ENCODE measurements around the gene NRIP1.

Gene NRIP1

DNA sequence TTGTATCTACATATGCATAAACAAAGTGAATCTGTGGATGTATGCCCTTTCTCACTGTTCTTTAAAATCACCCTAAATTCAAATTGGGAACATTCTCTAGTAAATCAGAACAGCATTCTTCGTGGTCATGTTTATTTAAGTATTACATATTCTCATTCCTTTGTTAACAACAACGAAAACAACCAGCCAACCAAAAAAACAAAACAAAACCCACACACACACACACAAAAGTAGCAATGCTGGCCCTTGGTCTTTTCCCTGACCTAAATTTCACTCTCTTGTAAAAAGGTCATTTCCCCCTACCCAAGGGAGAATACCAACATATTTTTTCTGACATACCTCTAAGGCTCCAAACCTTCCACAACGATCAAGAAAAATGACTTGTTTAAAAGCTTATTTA is 102.6 kb downstream of the NRIP1 start:
- no peak for DNase-seq
- no peak overlapping the region for H4K8ac ChIP-seq (ENCODE audit: low read length)
- H4K91ac ChIP-seq (ENCODE audit: low read length), result no peak overlapping the region
- 70% methylated on average over 3 of the region's 3 CpGs for WGBS
- no peak overlapping the region for H3K27ac ChIP-seq (ENCODE audit: low read length, poor library complexity, severe bottlenecking)
- H3K4me1 ChIP-seq (ENCODE audit: control insufficient read depth, insufficient read depth, low read depth, low read length), result no peaks in the 10 kb centered on the region
- no peaks in the 10 kb centered on the region for H3K27me3 ChIP-seq (ENCODE audit: control insufficient read depth in 1 of 2, insufficient read depth in 1 of 2, low read length in 2 of 2)
- H2BK15ac ChIP-seq (ENCODE audit: low read depth, poor library complexity, severe bottlenecking), result no peak overlapping the region
- no peak overlapping the region for H3K9ac ChIP-seq (ENCODE audit: low read length)
- no peak overlapping the region for H2AFZ ChIP-seq (ENCODE audit: low read depth, low read length)
- H3K4me3 ChIP-seq (ENCODE audit: insufficient read depth in 1 of 2, low read depth in 1 of 2, low read length in 2 of 2), result no peak overlapping the region
- H3K14ac ChIP-seq (ENCODE audit: low read length in 2 of 2), result no peak overlapping the region
- H3K23ac ChIP-seq (ENCODE audit: low read length in 2 of 2), result no peak overlapping the region
- no peak overlapping the region for H3K4me2 ChIP-seq (ENCODE audit: low read length, poor library complexity, severe bottlenecking)
- peaks cover 2 to 43% of the 10 kb centered on the region in 2 experiments for H3K36me3 ChIP-seq (ENCODE audit: control insufficient read depth in 1 of 2, insufficient read depth in 2 of 2, low read depth in 1 of 2, low read length in 2 of 2)
- no peak overlapping the region for H2BK5ac ChIP-seq (ENCODE audit: low read depth, low read length, poor library complexity, severe bottlenecking)
- H3K4ac ChIP-seq (ENCODE audit: low read depth in 1 of 2, low read length in 2 of 2), result no peak overlapping the region
- no peak overlapping the region for H3K18ac ChIP-seq (ENCODE audit: low read depth in 1 of 2, low read length in 2 of 2)
- H3K9me3 ChIP-seq (ENCODE audit: control insufficient read depth, low read length), result no peaks in the 10 kb centered on the region
- H2BK12ac ChIP-seq (ENCODE audit: low read length in 2 of 2), result no peak overlapping the region
- H3K79me1 ChIP-seq (replicated peaks; ENCODE audit: low read length, poor library complexity, severe bottlenecking), result peaks cover 21% of the 10 kb centered on the region
- H2AK5ac ChIP-seq (ENCODE audit: low read length, severe bottlenecking), result no peak overlapping the region
- no peak overlapping the region for H2BK120ac ChIP-seq (ENCODE audit: low read depth, low read length)

DNA sequence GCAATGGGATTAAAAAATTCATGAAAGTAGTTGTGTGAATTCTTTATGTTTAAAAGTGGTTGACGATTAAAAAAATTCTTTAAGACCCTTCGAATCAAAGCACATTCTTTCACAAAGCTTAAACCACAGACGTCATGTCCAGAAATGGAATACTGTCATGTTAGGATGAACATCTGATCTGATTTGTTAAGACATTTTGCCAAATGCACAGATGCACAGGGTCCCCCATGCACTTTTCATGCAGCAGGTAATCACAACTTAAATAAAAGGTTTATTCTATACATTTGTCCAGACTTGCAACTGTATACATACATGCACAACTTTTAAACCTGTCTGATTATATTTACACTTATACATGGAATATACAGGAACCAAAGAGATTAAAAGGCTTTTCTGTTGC is 103.3 kb downstream of the NRIP1 start:
- Histone ChIP-seq H3K9me3 (ENCODE audit: control insufficient read depth, low read length) (no peaks in the 10 kb centered on the region), H3K27me3 (ENCODE audit: control insufficient read depth in 1 of 2, insufficient read depth in 1 of 2, low read length in 2 of 2) (no peaks in the 10 kb centered on the region), H2BK12ac (ENCODE audit: low read length in 2 of 2) (no peak overlapping the region), H4K8ac (ENCODE audit: low read length) (no peak overlapping the region), H3K27ac (ENCODE audit: low read length, poor library complexity, severe bottlenecking) (no peak overlapping the region), H2BK15ac (ENCODE audit: low read depth, poor library complexity, severe bottlenecking) (no peak overlapping the region), H3K4ac (ENCODE audit: low read depth in 1 of 2, low read length in 2 of 2) (no peak overlapping the region), H3K4me1 (ENCODE audit: control insufficient read depth, insufficient read depth, low read depth, low read length) (no peaks in the 10 kb centered on the region), H2AFZ (ENCODE audit: low read depth, low read length) (no peak overlapping the region), H2AK5ac (ENCODE audit: low read length, severe bottlenecking) (no peak overlapping the region), H3K23ac (ENCODE audit: low read length in 2 of 2) (no peak overlapping the region), H2BK120ac (ENCODE audit: low read depth, low read length) (no peak overlapping the region), H3K36me3 (ENCODE audit: control insufficient read depth in 1 of 2, insufficient read depth in 2 of 2, low read depth in 1 of 2, low read length in 2 of 2) (peaks cover 0 to 36% of the 10 kb centered on the region in 2 experiments), H3K4me2 (ENCODE audit: low read length, poor library complexity, severe bottlenecking) (no peak overlapping the region), H3K18ac (ENCODE audit: low read depth in 1 of 2, low read length in 2 of 2) (no peak overlapping the region), H4K91ac (ENCODE audit: low read length) (no peak overlapping the region), H3K79me1 (replicated peaks; ENCODE audit: low read length, poor library complexity, severe bottlenecking) (peaks cover 19% of the 10 kb centered on the region), H3K9ac (ENCODE audit: low read length) (no peak overlapping the region), H2BK5ac (ENCODE audit: low read depth, low read length, poor library complexity, severe bottlenecking) (no peak overlapping the region), H3K4me3 (ENCODE audit: insufficient read depth in 1 of 2, low read depth in 1 of 2, low read length in 2 of 2) (no peak overlapping the region), H3K14ac (ENCODE audit: low read length in 2 of 2) (no peak overlapping the region)
- 100% methylated on average over 3 of the region's 3 CpGs for WGBS
- DNase-seq, result no peak

DNA sequence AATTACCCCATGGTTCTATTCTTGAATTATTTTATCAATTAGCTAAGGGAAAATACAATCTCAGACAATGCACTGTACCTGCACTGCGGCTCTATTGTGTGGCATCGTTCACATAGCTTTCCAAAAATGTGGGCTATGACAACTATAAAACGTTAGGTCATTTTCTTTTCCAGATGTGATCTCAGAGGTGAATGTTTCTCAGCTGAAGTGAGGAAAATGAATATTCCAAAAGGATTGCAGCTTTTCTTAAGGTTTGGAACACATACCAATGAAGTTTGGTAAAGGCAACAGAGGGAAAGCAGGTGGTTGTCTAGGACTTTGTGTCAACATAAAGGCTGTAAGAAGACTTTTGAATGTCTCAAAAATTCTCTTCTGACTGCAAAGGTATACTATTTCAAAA is 105.5 kb downstream of the NRIP1 start:
- Histone ChIP-seq H3K79me1 (replicated peaks; ENCODE audit: low read length, poor library complexity, severe bottlenecking) (peaks cover 4% of the 10 kb centered on the region), H2BK120ac (ENCODE audit: low read depth, low read length) (no peak overlapping the region), H2BK15ac (ENCODE audit: low read depth, poor library complexity, severe bottlenecking) (no peak overlapping the region), H3K36me3 (ENCODE audit: control insufficient read depth in 1 of 2, insufficient read depth in 2 of 2, low read depth in 1 of 2, low read length in 2 of 2) (peaks cover 0 to 15% of the 10 kb centered on the region in 2 experiments), H3K27me3 (ENCODE audit: control insufficient read depth in 1 of 2, insufficient read depth in 1 of 2, low read length in 2 of 2) (no peaks in the 10 kb centered on the region), H3K9me3 (ENCODE audit: control insufficient read depth, low read length) (no peaks in the 10 kb centered on the region), H3K23ac (ENCODE audit: low read length in 2 of 2) (no peak overlapping the region), H3K4me1 (ENCODE audit: control insufficient read depth, insufficient read depth, low read depth, low read length) (no peaks in the 10 kb centered on the region), H3K4me2 (ENCODE audit: low read length, poor library complexity, severe bottlenecking) (no peak overlapping the region), H2BK12ac (ENCODE audit: low read length in 2 of 2) (no peak overlapping the region), H2AK5ac (ENCODE audit: low read length, severe bottlenecking) (no peak overlapping the region), H3K14ac (ENCODE audit: low read length in 2 of 2) (no peak overlapping the region), H2BK5ac (ENCODE audit: low read depth, low read length, poor library complexity, severe bottlenecking) (no peak overlapping the region), H3K9ac (ENCODE audit: low read length) (no peak overlapping the region), H4K91ac (ENCODE audit: low read length) (no peak overlapping the region), H4K8ac (ENCODE audit: low read length) (no peak overlapping the region), H3K4ac (ENCODE audit: low read depth in 1 of 2, low read length in 2 of 2) (no peak overlapping the region), H3K4me3 (ENCODE audit: insufficient read depth in 1 of 2, low read depth in 1 of 2, low read length in 2 of 2) (no peak overlapping the region), H3K18ac (ENCODE audit: low read depth in 1 of 2, low read length in 2 of 2) (no peak overlapping the region), H3K27ac (ENCODE audit: low read length, poor library complexity, severe bottlenecking) (no peak overlapping the region), H2AFZ (ENCODE audit: low read depth, low read length) (no peak overlapping the region)
- DNase-seq, result no peak
- 86% methylated on average over 3 of the region's 3 CpGs for WGBS

DNA sequence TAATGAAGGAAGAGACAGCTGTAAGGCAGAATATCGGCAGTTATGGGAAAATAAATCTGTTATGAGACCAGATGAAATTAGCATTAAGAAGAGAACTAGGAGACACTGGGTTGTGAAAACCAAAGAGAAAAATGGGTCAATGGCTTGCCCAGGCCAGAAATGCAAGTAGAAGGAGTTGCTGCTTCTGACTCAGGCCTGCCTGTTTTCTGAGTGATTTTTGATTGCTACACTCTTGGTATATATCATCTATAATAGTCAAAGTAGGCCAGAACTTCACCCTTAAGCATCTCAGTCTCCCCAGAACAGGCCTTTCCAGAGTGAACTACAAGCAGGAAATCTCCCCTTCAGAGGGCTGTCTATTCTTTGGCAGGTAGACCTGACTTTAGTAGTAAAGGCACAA is 107.0 kb downstream of the NRIP1 start:
- Histone ChIP-seq H3K18ac (ENCODE audit: low read depth in 1 of 2, low read length in 2 of 2) (no peak overlapping the region), H3K36me3 (ENCODE audit: control insufficient read depth in 1 of 2, insufficient read depth in 2 of 2, low read depth in 1 of 2, low read length in 2 of 2) (peaks cover 0 to 8% of the 10 kb centered on the region in 2 experiments), H3K14ac (ENCODE audit: low read length in 2 of 2) (no peak overlapping the region), H3K4me1 (ENCODE audit: control insufficient read depth, insufficient read depth, low read depth, low read length) (no peaks in the 10 kb centered on the region), H4K8ac (ENCODE audit: low read length) (no peak overlapping the region), H3K23ac (ENCODE audit: low read length in 2 of 2) (no peak overlapping the region), H3K4me3 (ENCODE audit: insufficient read depth in 1 of 2, low read depth in 1 of 2, low read length in 2 of 2) (no peak overlapping the region), H2BK15ac (ENCODE audit: low read depth, poor library complexity, severe bottlenecking) (no peak overlapping the region), H2BK120ac (ENCODE audit: low read depth, low read length) (no peak overlapping the region), H3K4me2 (ENCODE audit: low read length, poor library complexity, severe bottlenecking) (no peak overlapping the region), H3K4ac (ENCODE audit: low read depth in 1 of 2, low read length in 2 of 2) (no peak overlapping the region), H3K9ac (ENCODE audit: low read length) (no peak overlapping the region), H2AK5ac (ENCODE audit: low read length, severe bottlenecking) (no peak overlapping the region), H2BK12ac (ENCODE audit: low read length in 2 of 2) (no peak overlapping the region), H4K91ac (ENCODE audit: low read length) (no peak overlapping the region), H3K79me1 (replicated peaks; ENCODE audit: low read length, poor library complexity, severe bottlenecking) (peaks cover 4% of the 10 kb centered on the region), H3K27ac (ENCODE audit: low read length, poor library complexity, severe bottlenecking) (no peak overlapping the region), H3K27me3 (ENCODE audit: control insufficient read depth in 1 of 2, insufficient read depth in 1 of 2, low read length in 2 of 2) (no peaks in the 10 kb centered on the region), H2BK5ac (ENCODE audit: low read depth, low read length, poor library complexity, severe bottlenecking) (no peak overlapping the region), H2AFZ (ENCODE audit: low read depth, low read length) (no peak overlapping the region), H3K9me3 (ENCODE audit: control insufficient read depth, low read length) (no peaks in the 10 kb centered on the region)
- DNase-seq, result no peak
- 100% methylated on average over 1 of the region's 1 CpG for WGBS

All from mesenchymal stem cell (in vitro differentiated cells and primary cell).